Erythroblast (primary cell): ENCODE results near the gene ANKRD63.

Source experiments
- GATA1 ChIP-seq: IDR thresholded peaks from 2 replicates; pipeline ENCODE4 v1.6.1; 2011; ENCODE audit warnings: low read depth, mild to moderate bottlenecking, control low read depth, low read length, moderate library complexity
- POLR2A ChIP-seq: IDR thresholded peaks from 2 replicates; pipeline ENCODE4 v1.6.1; 2011; ENCODE audit warnings: mild to moderate bottlenecking, low read length

DNA sequence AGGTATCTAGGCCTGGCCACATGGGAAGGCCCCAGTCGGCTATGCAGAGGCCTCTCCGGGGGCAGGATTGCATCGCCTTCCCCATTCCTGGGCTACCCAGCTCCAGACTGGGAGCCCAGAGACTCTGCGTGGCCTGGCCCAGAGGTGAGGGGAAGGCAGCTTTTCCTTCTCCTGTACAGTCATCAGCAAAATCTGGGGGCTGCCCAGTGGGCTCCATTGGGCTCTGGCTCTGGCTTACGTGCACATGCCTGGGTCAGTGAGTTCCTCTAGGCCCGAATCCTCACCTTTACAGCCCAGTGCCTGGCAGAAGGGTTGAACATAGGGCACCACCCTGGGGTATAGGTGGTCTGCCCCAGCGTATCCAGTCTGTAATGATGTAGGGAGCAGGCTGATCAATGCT is 3.9 kb upstream of the ANKRD63 start:
- no peak for TF ChIP-seq POLR2A
- no peak for TF ChIP-seq GATA1
